ENCODE measurements around the gene ENO3.

DNA sequence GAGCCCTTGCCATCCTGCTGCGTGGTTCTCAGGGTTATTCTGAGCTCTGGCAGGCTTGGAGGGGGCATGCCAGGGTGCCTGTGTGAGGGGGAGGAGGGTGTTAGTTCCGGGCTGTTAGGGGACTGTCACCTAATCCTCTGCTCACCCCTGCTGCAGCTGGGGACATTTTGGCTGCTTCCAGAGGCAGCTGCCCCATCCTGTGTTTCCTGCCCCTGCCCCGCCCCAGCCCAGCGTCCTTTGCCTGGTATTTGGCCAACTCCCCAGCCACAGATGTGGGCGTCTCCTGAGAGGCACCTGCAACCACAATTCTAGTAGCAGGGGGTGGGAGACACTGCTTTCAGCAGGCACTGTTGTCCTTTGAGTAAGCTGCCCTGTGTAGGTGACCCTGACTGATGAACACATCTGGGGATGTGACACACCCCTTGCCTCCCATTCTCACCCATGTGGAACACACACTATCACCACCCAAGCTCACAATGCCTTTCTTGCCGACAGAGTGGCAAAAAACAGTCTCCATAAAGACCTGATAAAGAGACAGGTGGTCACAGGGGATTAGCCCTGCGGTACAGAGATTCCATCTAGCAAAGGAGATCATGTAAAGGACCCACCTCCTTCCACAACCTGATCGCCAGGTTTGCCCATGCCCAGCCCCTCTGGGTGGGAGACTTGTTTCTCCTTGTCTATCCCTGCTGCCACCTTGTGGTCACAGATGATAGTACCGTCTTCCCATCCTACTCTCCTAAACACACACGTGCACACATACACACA is 47.7 kb upstream of the ENO3 start, which contains the start of gene CHRNE:
- TF ChIP-seq EZH2phosphoT487 (IDR thresholded peaks at IDR 0.05; ENCODE audit: borderline replicate concordance, low read depth) = no peak
- TF ChIP-seq, protein P1, sequence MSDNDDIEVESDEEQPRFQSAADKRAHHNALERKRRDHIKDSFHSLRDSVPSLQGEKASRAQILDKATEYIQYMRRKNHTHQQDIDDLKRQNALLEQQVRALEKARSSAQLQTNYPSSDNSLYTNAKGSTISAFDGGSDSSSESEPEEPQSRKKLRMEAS (IDR thresholded peaks at IDR 0.05; ENCODE audit: low read depth) = no peak
- TF ChIP-seq, protein P2, sequence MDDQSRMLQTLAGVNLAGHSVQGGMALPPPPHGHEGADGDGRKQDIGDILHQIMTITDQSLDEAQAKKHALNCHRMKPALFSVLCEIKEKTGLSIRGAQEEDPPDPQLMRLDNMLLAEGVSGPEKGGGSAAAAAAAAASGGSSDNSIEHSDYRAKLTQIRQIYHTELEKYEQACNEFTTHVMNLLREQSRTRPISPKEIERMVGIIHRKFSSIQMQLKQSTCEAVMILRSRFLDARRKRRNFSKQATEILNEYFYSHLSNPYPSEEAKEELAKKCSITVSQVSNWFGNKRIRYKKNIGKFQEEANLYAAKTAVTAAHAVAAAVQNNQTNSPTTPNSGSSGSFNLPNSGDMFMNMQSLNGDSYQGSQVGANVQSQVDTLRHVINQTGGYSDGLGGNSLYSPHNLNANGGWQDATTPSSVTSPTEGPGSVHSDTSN (IDR thresholded peaks at IDR 0.05) = no peak
- TF ChIP-seq, protein P3, sequence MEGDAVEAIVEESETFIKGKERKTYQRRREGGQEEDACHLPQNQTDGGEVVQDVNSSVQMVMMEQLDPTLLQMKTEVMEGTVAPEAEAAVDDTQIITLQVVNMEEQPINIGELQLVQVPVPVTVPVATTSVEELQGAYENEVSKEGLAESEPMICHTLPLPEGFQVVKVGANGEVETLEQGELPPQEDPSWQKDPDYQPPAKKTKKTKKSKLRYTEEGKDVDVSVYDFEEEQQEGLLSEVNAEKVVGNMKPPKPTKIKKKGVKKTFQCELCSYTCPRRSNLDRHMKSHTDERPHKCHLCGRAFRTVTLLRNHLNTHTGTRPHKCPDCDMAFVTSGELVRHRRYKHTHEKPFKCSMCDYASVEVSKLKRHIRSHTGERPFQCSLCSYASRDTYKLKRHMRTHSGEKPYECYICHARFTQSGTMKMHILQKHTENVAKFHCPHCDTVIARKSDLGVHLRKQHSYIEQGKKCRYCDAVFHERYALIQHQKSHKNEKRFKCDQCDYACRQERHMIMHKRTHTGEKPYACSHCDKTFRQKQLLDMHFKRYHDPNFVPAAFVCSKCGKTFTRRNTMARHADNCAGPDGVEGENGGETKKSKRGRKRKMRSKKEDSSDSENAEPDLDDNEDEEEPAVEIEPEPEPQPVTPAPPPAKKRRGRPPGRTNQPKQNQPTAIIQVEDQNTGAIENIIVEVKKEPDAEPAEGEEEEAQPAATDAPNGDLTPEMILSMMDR (IDR thresholded peaks at IDR 0.05) = peak; percentile 82
